Measurements from ENCODE around the gene RALGAPA1.
"Not testable (repeated sequence)": the region's sequence is repeated elsewhere in the genome, so short reads cannot be mapped to it uniquely, and the experiment has no call there.

The RALGAPA1 gene

DNA sequence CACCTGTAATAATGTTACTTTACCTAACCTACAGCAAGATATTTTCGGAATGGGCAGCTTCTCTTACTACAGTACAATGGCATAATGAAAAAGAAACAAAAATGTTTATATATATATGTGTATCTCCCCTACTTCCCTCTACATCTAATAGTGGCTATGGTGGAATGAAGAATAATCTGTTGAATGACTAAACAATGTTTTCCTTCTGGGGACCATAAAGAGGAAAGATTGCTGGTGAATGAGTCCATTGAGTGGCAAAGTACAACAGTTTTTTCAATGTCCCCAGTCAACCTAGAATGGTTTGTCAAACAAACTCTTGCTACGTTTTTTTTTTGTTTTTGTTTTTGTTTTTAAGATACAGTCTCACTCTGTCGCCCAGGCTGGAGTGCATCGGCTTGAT, 47.2 kb downstream of the RALGAPA1 start:
- no peak for DNase-seq

DNA sequence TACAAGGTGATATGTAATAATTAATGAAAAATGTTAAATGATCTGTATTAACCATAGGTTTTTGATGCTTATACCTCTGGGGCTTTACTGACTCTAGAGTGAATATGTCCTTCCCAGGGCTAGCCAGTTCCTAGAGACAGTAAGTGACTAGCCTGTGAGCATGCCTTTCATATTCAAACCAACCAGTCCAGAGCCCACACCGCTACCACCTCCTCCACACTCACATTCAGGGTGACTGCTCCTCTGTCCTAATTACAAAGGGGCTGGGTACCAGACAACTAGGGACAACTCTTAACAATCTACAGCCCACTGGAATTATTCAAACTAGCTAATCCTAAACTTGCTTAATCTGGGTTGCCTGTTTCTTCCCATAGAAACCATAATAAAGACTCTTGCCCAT, 49.0 kb downstream of the RALGAPA1 start:
- no peak for DNase-seq

GRCh38 chr14:35758523-35759129, 50.5 kb downstream of the RALGAPA1 start:
- no peak for DNase-seq

DNA sequence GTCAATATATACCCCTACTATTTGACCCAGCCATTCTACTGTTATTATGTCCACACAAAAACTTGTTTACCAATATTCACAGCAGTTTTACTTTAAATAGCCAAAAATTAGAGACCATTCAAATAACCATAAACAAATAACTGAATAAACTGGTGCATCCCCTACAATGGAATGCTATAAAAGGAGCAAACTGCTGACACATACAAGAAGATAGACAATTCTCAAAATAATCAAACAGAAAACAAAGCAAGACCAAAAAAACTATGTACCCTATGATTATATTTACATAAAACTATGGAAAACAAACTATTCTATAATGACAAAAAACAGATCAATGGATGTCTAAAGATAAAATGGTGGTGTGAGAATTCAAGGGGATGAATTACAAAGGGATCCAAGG, 54.4 kb downstream of the RALGAPA1 start:
- no peak for DNase-seq

DNA sequence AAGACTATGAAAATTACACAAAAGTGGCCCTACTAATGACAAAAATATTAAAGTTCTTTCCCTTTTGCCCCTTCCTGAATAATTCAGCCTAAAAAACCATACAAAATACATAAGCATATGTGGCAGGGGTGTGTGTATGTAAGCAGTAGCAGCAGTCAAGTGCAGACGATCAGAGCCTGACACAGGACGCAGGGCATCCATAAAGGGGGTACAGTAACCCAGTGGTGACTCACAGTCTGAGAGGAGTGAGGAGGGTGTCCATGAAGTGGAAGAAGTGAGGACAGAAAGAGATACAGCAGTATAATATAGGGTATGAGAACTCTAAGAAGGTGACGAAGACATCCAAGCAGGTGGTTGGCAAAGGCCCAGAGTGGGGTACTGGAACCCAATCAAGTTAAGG, 56.7 kb downstream of the RALGAPA1 start:
- no peak for DNase-seq

- DNase-seq: no peak
Measured at GRCh38 chr14:35750202-35750904, 58.7 kb downstream of the RALGAPA1 start.

DNA sequence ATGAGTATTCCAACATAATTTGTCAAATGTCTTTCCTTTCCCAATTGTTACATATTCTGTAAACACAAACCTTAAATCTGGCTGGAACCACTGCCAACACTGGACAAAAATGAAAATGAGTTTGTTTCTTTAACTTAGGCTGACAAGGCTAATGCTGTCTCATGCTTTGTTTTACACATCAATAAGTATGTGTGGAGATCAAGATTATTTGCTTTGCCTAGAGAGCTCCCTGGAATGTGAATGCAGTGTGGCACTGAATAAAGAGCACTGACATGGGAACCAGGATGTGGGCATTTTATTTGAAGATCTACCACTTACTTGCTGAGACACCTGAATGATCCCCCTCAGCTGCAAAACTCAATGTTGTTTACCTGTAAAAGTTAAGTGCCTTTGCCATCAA, 61.7 kb downstream of the RALGAPA1 start:
- DNase-seq: no peak

GRCh38 chr14:35742442-35742841, 66.7 kb downstream of the RALGAPA1 start:
- no peak for DNase-seq

DNA sequence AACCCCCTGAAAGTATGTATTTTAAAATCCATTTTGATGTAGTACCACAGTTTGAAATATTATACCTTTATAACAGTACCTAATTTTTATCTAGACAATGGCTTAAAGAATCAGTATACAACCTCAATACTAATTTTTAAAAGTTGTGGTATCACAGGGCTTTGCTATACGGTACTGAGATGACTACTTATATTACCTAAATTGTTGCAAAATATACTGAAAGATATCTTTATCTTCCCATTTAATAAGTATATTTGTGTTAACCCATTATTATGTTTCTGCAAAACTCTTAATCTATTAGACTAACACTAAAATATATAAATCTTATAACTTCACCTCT, 67.1 kb downstream of the RALGAPA1 start:
- DNase-seq: no peak

DNA sequence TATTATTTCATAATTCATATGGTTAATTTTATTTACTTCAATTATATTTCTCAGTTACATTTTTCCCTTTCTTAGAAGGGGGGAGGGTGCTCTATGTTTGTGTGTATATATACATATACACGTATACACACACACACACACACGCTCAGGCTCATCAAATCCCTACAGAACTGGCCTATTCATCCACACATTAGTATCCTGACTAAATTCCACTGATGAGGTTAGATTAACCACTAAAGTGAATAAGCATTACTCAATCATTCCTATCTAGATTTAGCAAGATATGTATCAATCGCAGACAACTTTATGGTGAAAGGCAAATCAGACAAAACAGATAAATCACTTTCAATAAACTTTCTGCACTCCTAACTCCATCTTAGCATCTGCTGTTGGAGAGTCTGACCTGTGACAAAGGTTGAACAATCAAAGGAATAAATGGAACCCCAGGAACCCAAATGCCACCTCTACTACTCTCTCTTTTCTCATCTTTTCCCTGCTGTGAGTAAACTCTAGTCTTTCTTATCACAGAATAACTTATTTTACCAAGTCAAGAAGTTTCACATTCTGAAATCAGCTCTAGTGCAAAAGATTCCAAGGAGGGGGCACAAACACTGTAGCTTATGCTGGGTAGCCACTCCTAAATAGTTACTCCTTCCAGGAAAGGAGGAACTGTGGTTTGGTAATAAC, 67.6 kb downstream of the RALGAPA1 start:
- DNase-seq: no peak

GRCh38 chr14:35740215-35740614, 68.9 kb downstream of the RALGAPA1 start:
- no peak for DNase-seq

GRCh38 chr14:35735163-35735562, 73.9 kb downstream of the RALGAPA1 start:
- not testable (repeated sequence) for DNase-seq

GRCh38 chr14:35733510-35733909, 75.6 kb downstream of the RALGAPA1 start:
- not testable (repeated sequence) for DNase-seq

- DNase-seq: no peak
Measured at GRCh38 chr14:35730871-35731270, 78.2 kb downstream of the RALGAPA1 start.

- no peak for DNase-seq
Measured at GRCh38 chr14:35727764-35728163, 81.3 kb downstream of the RALGAPA1 start.

GRCh38 chr14:35725930-35726329, 83.2 kb downstream of the RALGAPA1 start:
- no peak for DNase-seq

GRCh38 chr14:35715079-35715478, 94.0 kb downstream of the RALGAPA1 start:
- no peak for DNase-seq

- no peak for DNase-seq
Measured at GRCh38 chr14:35712466-35712865, 96.6 kb downstream of the RALGAPA1 start.

- no peak for DNase-seq
Measured at GRCh38 chr14:35708062-35708461, 101.0 kb downstream of the RALGAPA1 start.

DNA sequence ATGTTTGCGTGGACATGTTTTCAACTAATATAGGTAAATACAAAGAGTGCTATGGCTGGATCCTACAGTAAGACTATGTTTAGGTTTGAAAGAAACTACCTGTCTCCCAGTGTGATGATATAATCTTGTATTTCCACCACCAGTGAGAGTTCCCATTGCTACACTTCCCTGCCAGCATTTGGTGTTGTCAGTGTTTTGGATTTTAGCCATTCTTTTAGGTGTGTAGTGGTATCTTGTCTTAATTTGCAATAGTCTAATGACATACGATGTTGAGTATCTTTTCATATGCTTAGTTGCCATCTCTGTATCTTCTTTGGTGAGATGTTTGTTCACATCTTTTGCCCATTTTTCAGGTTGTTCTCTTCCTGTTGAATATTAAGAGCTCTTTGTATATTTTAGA, 103.5 kb downstream of the RALGAPA1 start:
- DNase-seq: no peak

GRCh38 chr14:35704793-35705493, 104.2 kb downstream of the RALGAPA1 start:
- DNase-seq: no peak

DNA sequence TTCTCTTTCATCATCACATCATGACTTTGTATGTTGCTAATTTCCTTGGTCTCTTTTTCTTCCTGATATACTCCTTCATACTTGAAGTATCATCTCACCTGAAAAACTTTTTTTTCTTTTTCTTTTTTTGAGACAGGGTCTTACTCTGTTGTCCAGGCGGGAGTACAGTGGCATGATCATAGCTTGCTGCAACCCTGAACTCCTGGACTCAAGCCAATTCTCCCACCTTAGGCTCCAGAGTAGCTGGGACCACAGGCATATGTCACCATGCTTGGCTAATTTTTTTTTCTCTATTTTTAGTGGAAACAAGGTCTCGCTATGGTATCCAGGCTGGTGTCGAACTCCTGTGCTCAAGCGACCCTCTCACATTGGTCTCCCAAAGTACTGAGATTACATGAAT, 107.6 kb downstream of the RALGAPA1 start:
- DNase-seq: no peak

GRCh38 chr14:35699791-35700444, 109.2 kb downstream of the RALGAPA1 start:
- DNase-seq: no peak
